SK-N-SH treated with all-trans-retinoic acid at 6 μM for 48 hours (cell line): Measurements from ENCODE around the gene TMEM116.

Source experiments
- ARNTL ChIP-seq: fragments of 450-650 bp; formaldehyde crosslinking; IDR thresholded peaks from 2 replicates; pipeline ENCODE4 v1.5.0; 2020; ENCODE audit warnings: low read depth, mild to moderate bottlenecking, moderate library complexity, borderline replicate concordance
- BACH2 ChIP-seq: fragments of 250-450 bp; sonication (Bioruptor Pico); IDR thresholded peaks from 2 replicates; pipeline ENCODE4 v1.9.0; 2021; ENCODE audit warnings: mild to moderate bottlenecking, borderline replicate concordance
- CSDC2 ChIP-seq: fragments of 250-450 bp; sonication (Bioruptor Pico); IDR thresholded peaks from 2 replicates; pipeline ENCODE4 v1.5.0; 2020; ENCODE audit warnings: mild to moderate bottlenecking, moderate library complexity
- ESRRG ChIP-seq: fragments of 250-450 bp; sonication (Bioruptor Pico); IDR thresholded peaks from 2 replicates; pipeline ENCODE4 v1.6.1; 2021; ENCODE audit warnings: mild to moderate bottlenecking
- ISL1 ChIP-seq: fragments of 250-450 bp; sonication (Bioruptor Pico); IDR thresholded peaks from 2 replicates; pipeline ENCODE4 v2.1.2; 2022; ENCODE audit warnings: mild to moderate bottlenecking, moderate library complexity
- PPARA ChIP-seq: fragments of 250-450 bp; sonication (Bioruptor Pico); IDR thresholded peaks from 2 replicates; pipeline ENCODE4 v1.5.0; 2020; ENCODE audit warnings: mild to moderate bottlenecking, borderline replicate concordance
- RARB ChIP-seq: fragments of 250-450 bp; sonication (Bioruptor Pico); IDR thresholded peaks from 2 replicates; pipeline ENCODE4 v1.8.0; 2021; ENCODE audit warnings: mild to moderate bottlenecking, moderate library complexity
- TCF4 ChIP-seq: fragments of 250-450 bp; sonication (Bioruptor Pico); IDR thresholded peaks from 2 replicates; pipeline ENCODE4 v1.8.0; 2021; ENCODE audit warnings: mild to moderate bottlenecking, moderate library complexity, borderline replicate concordance
- ZFP3 ChIP-seq: fragments of 250-450 bp; sonication (Bioruptor Pico); IDR thresholded peaks from 2 replicates; pipeline ENCODE4 v1.5.0; 2020; ENCODE audit warnings: mild to moderate bottlenecking, moderate library complexity
- ZFP30 ChIP-seq: fragments of 450-650 bp; formaldehyde crosslinking; IDR thresholded peaks from 2 replicates; pipeline ENCODE4 v1.5.0; 2022; ENCODE audit warnings: mild to moderate bottlenecking, moderate library complexity
- TF ChIP-seq, protein P1 (sequence below): fragments of 250-450 bp; sonication (Bioruptor Pico); IDR thresholded peaks from 2 replicates; pipeline ENCODE4 v1.5.1; 2020; ENCODE audit warnings: low read depth, mild to moderate bottlenecking, moderate library complexity
- TF ChIP-seq, protein P2 (sequence below): fragments of 250-450 bp; sonication (Bioruptor Pico); IDR thresholded peaks from 2 replicates; pipeline ENCODE4 v1.8.0; 2020; ENCODE audit warnings: mild to moderate bottlenecking, moderate library complexity, borderline replicate concordance
- TF ChIP-seq, protein P3 (sequence below): fragments of 250-450 bp; sonication (Bioruptor Pico); IDR thresholded peaks from 2 replicates; pipeline ENCODE4 v1.5.0; 2020; ENCODE audit warnings: mild to moderate bottlenecking, moderate library complexity

DNA sequence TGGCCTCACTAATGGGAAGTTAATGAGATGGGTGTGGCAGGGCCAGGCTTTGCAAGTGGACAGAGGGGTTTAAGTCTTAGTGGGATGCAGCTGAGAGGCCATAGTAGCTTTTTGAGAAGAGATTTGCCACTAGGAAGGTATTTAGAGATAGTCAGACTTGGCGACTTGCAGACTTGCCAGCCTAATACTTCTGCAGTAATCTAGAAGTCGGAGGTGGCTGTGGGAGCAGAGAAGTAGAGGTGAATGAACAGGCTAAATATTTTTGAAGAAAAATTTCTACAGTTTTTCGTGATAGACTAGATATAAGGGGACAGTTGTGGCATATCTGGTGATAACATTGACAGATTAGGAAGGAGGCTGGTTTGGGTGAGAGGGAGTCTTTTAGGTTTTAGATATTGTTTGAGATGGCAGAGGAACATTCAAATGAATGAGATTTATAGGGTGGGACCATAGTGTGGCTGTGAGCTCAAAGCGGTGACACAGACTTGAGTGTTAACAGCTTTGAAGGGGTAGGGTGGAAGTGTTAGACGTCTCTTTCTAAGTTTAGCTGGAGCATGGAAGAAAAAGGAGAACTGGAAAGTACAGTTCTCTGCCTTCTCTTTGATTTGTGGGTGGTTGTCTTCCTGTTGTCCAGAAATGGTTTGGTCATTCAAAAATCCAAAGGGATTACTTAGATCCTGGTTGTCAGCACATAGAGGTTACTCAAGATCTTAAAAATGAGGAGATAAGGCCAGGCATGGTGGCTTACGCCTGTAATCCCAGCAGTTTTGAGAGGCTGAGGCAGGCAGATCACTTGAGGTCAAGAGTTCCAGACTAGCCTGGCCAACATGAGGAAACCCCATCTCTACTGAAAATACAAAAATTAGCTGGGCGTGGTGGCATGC lies 126.1 kb downstream of the TMEM116 start:
- TF ChIP-seq ARNTL (CRISPR knock-in tag) = no peak
- TF ChIP-seq ZFP30 (CRISPR knock-in tag) = no peak
- TF ChIP-seq BACH2 (CRISPR knock-in tag) = no peak
- no peak for TF ChIP-seq PPARA
- no peak for TF ChIP-seq ZFP3
- no peak for TF ChIP-seq CSDC2
- TF ChIP-seq TCF4 = no peak
- TF ChIP-seq, protein P1, sequence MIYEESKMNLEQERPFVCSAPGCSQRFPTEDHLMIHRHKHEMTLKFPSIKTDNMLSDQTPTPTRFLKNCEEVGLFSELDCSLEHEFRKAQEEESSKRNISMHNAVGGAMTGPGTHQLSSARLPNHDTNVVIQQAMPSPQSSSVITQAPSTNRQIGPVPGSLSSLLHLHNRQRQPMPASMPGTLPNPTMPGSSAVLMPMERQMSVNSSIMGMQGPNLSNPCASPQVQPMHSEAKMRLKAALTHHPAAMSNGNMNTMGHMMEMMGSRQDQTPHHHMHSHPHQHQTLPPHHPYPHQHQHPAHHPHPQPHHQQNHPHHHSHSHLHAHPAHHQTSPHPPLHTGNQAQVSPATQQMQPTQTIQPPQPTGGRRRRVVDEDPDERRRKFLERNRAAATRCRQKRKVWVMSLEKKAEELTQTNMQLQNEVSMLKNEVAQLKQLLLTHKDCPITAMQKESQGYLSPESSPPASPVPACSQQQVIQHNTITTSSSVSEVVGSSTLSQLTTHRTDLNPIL (CRISPR knock-in tag) = no peak
- no peak for TF ChIP-seq ISL1 (CRISPR knock-in tag)
- TF ChIP-seq RARB (CRISPR knock-in tag) = no peak
- TF ChIP-seq ESRRG (CRISPR knock-in tag) = no peak
- TF ChIP-seq, protein P2, sequence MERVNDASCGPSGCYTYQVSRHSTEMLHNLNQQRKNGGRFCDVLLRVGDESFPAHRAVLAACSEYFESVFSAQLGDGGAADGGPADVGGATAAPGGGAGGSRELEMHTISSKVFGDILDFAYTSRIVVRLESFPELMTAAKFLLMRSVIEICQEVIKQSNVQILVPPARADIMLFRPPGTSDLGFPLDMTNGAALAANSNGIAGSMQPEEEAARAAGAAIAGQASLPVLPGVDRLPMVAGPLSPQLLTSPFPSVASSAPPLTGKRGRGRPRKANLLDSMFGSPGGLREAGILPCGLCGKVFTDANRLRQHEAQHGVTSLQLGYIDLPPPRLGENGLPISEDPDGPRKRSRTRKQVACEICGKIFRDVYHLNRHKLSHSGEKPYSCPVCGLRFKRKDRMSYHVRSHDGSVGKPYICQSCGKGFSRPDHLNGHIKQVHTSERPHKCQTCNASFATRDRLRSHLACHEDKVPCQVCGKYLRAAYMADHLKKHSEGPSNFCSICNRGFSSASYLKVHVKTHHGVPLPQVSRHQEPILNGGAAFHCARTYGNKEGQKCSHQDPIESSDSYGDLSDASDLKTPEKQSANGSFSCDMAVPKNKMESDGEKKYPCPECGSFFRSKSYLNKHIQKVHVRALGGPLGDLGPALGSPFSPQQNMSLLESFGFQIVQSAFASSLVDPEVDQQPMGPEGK (CRISPR knock-in tag) = no peak
- TF ChIP-seq, protein P3, sequence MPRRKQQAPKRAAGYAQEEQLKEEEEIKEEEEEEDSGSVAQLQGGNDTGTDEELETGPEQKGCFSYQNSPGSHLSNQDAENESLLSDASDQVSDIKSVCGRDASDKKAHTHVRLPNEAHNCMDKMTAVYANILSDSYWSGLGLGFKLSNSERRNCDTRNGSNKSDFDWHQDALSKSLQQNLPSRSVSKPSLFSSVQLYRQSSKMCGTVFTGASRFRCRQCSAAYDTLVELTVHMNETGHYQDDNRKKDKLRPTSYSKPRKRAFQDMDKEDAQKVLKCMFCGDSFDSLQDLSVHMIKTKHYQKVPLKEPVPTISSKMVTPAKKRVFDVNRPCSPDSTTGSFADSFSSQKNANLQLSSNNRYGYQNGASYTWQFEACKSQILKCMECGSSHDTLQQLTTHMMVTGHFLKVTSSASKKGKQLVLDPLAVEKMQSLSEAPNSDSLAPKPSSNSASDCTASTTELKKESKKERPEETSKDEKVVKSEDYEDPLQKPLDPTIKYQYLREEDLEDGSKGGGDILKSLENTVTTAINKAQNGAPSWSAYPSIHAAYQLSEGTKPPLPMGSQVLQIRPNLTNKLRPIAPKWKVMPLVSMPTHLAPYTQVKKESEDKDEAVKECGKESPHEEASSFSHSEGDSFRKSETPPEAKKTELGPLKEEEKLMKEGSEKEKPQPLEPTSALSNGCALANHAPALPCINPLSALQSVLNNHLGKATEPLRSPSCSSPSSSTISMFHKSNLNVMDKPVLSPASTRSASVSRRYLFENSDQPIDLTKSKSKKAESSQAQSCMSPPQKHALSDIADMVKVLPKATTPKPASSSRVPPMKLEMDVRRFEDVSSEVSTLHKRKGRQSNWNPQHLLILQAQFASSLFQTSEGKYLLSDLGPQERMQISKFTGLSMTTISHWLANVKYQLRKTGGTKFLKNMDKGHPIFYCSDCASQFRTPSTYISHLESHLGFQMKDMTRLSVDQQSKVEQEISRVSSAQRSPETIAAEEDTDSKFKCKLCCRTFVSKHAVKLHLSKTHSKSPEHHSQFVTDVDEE (CRISPR knock-in tag) = no peak
